ENCODE data around the gene DNASE2.

Gene DNASE2

DNA sequence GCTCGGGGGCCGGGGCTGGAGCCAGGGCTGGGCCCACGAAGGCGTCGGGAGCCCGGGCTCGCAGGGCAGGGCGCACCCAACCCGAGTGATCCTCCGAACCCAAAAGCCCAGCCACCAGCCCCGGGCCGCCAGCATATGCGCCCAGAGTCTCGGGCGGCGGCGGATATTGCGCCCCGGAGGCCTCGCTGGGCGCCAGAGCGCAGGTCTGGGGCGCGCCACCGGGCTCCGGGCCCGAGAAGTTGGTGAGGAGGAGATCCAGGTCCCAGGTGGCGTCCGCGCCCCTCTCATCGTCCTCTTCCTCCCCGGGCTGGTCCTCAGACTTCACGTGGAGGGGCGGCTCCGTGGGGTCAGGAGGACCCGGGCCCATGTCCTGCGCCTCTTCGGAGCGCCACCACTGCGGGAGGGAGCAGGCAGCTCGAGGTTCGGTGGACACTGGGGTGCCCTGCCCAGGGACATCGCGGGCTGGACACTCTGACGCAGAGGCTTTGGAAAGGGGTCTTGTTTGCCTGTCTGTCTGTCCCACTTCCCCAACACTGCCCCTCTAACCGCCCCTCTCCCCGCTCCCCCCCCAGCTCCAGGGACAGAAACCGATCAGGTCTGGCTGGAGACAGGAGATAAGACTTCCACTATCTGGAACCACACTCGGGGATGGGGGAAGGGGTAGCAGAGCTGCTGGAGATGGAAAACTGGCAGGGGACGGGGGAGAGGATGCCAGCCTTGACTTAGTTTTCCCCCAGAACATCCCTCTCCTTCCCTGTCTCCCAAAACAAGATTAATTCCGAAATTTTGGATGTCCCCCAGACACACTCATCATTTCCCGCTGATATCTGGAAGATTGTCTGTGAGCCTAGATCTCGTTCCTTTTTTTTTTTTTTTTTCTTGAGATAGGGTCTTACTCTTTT, 4.8 kb upstream of the DNASE2 start:
- no peak for DNase-seq

DNA sequence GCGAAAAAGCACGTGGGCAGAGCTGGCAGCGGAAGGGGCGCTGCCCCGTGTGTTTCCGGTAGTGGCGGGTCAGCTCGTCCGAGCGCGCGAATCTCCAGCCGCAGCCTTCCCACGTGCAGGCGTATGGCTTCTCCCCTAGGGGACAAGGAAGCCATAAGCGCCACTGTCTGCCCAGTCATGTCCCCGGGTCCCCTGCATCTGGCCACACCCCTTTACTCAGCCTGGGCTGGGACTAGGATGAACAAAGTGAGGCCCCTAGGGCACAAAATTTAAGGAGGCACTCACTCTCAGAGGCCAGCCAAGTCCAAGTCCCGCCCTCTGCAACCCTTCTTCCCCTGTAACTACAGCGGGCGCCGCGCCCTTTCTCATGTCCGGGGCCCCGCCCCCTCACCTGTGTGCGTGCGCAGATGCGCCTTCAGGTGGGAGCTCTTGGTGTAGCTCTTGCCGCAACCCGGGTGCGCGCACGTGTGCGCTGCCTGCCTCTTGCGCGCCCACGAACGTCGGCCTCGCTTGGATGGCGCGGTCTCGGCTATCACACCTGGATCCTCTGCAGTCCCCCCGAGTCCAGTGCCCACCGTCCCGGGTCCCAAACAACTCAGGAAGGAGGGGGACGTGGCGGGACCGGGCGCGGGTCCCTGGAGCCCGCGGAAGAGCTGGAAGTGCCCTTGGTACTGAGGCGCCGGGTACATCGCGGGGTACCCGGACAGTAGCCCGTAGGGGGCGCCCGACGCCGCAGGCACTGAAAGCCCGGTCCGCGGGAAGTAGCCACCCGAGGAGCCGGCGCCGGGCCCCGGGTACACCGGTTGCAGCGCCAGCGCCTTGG, 3.9 kb upstream of the DNASE2 start:
- peak; percentile 90 for DNase-seq

DNA sequence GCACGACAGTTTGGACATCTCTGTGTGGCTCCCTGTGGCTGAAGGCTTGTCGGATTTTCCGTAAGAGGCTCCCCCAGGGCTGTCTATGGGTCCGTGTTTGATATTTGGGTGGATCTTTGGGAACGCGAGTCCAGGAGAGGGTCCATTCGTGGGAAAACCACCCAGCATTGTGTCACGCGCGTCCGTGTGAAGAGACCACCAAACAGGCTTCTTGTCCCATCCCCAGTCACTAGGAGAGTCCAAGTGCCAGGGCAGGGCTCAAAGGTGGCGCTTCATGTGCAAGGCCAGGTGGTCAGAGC, 3.3 kb upstream of the DNASE2 start:
- no peak for DNase-seq

DNA sequence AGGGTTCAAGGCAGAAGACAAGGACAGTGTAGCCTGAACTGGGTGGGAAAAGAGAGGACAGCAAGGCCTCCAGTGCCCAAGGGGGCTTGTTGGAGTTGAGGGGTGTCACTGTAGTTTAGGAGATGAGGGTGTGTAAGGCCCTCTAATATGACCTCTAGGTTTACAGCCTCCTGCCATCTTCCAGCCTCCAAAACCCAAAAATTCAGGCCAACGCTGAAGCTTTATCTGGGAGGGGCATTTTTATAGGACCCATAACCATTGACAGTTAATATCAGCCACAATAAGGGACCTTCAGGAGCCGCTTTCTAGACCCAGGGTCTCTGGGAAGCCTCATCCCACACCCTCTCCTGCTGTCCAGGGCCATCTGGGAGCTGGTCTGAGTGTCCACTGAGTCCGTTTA, 3.0 kb upstream of the DNASE2 start:
- DNase-seq, result no peak

DNA sequence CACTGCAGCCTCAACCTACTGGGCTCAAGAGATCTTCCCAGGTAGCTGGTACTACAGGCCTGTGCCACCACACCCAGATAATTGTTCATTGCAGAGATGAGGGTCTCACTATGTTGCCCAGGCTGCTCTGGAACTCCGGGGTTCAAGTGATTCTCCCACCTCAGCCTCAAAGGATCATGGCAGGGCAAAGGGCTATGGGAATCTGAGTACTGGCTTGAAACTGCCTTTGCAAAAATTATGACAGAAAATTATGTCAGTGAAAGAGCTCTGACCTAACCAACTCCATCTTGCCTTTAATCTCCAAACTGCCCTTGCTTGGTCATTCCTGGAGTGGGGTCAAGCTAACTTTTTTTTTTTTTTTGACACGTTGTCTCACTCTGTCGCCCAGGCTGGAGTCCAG, 1.3 kb upstream of the DNASE2 start:
- no peak for DNase-seq

DNA sequence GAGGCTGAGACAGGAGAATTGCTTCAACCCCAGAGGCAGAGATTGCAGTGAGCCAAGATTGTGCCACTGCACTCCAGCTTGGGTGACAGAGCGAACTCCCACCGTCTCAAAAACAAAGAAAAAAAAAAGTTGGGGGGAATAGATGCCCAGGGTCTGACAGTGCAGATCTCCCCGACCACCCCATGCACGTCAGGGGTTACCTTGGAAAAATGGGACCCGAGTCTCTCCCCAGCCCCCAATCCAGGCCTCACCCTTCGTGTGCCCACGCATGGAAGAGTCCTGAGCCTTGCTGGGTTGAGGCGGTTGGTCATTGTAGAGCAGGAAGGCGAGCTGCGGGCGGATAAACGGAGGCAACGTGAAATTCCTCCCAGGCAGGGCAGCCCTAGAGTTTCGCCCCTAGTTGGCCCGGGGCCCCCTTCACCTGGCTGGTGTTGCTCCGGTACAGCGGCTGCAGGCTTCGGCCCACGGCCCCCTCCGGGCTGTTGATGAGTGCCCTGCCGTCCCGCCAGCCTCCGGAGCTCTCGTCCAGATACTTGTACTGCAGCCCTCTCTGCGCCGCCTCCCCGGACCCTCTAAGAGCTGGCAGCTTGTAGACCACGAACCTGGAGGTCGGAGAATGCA, 588 bp downstream of the DNASE2 start:
- no peak for DNase-seq

DNA sequence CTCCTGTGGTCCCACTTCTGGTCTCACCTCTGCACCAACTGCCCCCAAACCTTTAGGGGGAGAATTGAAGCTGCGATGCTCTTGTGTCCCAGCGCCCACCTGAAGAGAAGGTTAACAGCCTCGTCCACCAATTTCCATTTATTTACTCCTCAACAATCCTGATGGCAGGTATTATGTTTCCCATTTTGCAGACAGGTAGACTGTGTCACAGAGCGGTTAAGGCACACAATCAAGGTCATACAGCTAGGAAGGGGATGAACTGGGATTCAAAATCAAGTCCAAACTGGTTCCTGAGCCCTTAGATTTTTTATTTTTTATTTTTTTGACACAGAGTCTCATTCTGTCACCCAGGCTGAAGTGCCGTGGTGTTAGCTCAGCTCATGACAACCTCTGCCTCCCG, 6.2 kb downstream of the DNASE2 start:
- no peak for DNase-seq

DNA sequence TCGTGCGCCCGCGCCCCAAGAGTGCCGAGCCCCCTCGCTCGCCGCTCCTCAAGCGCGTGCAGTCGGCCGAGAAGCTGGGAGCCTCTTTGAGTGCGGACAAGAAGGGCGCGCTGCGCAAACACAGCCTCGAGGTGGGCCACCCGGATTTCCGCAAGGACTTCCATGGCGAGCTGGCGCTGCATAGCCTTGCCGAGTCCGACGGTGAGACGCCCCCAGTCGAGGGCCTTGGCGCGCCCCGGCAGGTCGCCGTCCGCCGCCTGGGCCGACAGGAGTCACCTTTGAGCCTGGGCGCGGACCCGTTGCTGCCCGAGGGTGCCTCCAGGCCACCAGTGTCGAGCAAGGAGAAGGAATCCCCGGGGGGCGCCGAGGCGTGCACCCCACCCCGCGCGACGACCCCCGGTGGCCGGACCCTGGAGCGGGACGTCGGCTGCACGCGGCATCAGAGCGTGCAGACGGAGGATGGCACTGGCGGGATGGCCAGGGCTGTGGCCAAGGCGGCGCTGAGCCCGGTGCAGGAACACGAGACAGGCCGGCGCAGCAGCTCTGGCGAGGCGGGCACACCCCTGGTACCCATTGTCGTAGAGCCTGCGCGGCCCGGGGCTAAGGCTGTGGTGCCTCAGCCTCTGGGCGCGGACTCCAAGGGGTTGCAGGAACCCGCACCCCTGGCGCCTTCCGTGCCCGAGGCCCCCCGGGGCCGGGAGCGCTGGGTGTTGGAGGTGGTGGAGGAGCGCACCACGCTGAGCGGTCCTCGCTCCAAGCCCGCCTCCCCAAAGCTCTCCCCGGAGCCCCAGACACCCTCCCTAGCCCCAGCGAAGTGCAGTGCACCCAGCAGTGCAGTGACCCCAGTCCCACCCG, 7.1 kb downstream of the DNASE2 start:
- DNase-seq, result no peak

DNA sequence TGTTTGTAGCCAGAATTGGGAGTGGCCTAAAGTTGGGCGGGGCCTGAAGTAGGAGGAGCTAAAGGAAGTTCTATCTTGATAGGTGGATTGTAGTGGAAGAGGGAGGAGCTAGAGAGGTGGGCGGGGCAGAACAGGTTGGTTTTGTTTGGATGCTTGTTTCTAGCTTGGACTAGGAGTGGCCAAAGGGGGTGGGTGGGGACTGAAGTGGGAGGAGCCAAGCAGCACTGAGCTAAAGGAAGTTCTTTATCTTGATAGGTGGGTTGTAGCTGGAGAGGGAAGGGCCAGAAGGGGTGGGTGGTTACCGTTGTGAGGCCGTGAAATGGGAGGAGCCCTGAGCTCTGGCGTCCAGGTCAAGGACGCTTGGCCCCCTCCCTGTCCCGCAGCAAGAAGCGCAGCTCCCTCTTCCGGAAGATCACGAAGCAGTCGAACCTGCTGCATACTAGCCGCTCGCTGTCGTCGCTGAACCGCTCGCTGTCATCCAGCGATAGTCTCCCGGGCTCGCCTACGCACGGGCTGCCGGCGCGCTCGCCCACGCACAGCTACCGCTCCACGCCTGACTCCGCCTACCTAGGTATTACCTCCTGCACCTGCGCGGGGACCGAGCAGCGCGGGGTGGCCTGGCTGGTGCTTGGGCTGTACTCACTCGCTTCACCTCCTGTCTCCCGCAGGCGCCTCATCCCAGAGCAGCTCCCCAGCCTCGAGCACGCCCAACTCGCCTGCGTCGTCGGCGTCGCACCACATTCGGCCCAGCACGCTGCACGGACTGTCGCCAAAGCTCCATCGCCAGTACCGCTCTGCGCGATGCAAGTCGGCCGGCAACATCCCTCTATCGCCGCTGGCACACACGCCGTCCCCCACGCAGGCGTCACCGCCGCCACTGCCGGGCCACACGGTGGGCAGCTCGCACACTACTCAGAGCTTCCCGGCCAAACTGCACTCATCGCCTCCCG, 8.0 kb downstream of the DNASE2 start:
- DNase-seq, result peak; percentile 15

DNA sequence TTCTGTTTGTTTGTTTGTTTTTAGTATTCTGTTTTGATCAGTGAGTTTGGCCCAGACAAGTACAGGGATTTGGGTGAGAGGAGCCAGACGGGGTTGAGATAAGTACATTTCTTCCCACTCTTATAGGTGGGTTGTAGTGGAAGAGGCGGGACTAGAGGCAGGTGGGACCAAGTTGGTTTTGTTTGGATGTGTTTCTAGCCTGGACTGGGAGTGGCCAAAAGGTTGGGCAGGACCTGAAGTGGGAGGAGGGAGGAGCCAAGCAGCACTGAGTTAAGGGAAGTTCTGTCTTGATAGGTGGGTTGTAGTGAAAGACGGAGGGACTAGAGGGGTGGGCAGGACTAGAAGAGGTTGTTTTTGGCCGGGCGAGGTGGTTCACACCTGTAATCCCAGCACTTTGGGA, 9.0 kb downstream of the DNASE2 start:
- no peak for DNase-seq

DNA sequence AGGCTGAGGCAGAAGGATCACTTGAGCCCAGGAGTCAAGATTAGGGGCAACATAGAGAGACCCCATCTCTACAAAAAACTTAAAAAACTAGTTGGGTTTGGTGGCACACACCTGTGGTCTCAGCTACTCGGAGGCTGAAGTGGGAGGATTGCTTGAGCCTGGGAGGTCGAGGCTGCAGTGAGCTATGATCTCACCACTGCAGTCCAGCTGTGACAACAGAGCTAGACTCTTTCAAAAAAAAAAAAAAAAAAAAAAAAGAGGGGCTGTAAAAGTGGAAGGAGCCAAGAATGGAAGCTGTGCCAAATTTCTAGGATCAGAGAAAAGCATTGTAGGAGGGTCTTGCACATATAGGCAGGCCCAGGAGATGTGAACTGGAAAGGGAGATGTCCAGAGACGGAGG, 9.6 kb downstream of the DNASE2 start:
- no peak for DNase-seq

DNA sequence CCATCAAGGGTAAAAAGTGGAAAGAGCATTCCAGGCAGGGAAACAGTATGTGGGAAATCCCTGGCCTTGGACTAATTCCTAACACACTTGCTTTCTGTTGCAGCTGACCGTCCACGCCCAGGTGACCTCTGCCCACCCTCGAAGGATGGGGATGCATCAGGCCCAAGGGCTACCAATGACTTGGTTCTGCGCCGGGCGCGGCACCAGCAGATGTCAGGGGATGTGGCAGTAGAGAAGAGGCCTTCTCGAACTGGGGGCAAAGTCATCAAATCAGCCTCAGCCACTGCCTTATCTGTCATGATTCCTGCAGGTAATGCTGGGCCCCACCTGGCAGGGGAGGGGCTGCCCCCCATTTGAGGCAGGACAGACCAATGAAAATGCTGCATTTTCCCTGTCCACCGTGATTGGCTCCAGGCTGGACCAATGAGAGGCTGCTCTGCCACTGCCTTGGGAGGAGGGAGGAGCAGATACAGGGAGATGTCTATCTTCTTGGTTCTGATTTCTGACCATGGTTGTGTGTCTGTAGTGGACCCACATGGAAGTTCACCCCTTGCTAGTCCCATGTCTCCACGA, 12.6 kb downstream of the DNASE2 start:
- no peak for DNase-seq

DNA sequence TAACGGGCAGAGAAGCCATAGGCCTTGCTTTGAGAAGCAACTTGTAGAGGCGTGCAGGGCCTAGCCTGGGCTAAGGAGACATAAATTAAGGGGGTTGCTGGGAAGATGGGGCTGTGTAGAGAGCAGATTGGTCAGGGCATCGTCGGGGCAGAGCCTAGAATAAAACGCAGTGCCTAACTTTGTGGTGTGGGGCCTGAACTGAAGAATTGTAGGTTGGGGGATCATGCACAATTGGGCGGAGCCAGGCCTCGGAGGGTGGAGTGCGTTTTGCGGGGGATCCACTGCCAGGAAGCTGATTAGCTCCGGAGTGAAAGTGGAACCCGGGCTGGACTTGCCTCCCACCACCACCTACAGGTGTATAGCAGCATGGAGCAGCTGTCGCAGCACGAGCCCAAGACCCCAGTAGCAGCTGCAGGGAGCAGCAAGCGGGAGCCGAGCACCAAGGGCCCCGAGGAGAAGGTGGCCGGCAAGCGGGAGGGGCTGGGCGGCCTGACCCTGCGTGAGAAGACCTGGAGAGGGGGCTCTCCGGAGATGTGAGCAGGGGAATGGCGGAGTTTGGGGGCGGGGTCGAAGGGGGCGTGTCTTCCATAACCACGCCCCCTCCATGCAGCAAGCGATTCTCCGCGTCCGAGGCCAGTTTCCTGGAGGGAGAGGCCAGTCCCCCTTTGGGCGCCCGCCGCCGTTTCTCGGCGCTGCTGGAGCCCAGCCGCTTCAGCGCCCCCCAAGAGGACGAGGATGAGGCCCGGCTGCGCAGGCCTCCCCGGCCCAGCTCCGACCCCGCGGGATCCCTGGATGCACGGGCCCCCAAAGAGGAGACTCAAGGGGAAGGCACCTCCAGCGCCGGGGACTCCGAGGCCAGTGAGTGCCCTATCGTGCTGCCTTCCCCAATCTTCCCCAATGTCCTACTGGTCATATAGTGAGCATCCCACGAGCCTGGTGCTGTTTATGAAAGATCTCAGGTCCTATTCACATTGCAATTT, 13.8 kb downstream of the DNASE2 start:
- DNase-seq, result peak; percentile 60

DNA sequence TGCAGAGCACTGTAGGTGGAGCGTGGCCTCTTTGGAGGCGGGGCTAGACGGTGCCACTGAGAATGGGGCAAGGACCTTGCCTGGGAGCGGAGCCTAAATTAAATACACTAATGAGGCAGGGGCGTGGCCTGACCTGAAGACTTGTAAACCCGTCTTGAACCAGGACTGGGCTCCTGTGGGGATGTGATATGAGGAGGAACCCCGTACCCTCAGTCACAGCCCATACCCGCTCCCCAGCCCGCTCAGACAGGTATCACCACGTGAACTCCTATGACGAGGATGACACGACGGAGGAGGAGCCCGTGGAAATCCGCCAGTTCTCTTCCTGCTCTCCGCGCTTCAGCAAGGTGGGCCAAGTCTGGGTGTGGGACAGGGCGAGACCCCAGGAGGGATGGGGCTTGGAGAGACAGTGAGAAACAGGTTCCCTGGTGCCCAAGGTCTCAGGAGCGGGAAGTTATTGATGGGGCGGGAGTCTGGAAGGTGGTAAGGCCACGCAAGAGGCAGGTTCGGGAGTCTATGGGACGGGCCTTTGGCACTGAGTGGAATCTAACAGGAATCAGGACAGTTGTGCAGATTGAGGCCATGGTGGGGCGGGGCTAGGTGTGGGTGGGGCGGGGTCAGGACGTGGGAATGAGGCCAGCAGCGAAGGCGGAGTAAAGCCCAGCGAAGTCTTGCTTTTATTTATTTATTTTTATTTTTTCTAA, 14.7 kb downstream of the DNASE2 start:
- DNase-seq, result no peak

DNA sequence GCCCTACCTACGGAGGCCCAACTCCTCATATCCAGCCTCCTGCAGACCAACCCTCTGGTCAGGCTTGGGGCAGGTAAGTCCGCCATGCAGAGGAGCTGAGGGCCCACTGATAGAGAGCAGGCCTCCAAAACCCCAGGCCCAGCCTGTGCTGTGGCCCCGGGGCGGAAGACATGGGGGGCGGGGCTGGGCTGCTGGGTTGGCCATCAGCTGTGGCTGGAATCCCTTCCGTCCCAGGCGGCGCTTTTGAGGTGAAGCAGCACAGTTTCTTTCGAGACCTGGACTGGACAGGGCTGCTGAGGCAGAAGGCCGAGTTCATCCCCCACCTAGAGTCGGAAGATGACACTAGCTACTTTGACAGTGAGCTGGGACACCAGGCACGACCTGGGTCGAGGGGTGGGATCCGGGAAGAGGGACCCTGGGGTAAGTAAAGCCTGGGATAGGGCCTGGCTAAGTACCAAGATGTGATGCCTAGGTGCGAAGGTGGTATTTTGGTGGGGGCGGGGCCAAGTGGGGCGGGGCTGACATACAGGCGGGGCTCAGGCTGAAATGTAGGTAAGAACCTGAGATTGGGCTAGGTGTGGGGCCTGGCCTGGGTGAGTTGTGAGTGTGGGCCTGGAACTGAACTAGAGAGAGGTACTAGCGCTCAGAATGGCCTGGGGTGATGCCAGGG, 15.4 kb downstream of the DNASE2 start:
- no peak for DNase-seq

DNA sequence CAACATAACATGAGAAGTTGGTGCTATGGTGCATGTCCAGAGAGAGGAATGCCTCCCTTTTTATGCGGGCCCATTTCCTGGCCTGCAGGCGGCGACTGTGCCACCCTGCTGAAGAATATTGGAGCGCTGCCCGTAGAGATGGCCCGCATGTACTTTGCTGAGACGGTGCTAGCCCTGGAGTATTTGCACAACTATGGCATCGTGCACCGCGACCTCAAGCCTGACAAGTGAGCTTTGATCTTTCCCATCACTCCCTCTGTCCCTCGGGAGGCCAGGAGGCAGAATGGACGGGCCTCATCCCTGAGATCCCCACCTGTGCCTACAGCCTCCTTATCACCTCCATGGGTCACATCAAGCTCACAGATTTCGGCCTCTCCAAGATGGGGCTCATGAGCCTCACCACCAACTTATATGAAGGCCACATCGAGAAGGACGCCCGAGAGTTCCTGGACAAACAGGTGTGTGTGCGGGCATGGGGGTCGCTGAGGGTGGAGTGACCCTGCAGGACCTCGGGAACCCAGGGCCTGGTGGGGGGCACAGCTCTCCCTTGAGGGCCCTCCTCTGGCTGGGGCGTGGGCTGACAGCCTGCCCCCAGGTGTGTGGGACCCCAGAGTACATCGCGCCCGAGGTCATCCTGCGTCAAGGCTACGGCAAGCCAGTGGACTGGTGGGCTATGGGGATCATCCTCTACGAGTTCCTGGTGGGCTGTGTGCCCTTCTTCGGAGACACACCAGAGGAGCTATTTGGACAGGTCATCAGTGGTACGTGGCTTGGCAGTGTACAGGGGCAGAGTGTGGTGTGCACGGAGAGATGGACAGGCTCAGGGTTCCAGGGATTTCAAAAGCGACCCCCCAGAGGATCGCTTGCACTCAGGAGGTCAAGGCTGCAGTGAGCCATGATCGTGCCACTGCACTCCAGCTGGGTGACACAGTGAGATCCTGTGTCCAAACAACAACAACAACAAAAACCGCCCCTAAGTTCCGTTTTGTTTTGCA, 16.2 kb downstream of the DNASE2 start:
- DNase-seq, result no peak

DNA sequence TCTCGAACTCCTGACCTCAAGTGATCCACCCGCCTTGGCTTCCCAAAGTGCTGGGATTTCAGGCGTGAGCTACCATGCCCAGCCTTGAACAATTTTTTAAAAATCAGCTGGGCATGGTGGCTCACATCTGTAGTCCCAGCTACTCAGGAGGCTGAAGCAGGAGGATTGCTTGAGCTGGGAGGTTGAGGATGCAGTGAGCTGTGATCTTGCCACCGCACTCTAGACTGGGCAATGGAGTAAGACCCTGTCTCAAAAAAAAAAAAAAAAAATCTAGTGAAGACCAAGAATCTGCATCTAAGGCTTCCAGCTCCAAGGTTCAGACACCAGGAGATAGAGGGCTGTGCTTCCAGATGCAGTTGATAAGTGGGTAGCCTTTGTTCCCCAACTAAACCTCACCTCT, 17.1 kb downstream of the DNASE2 start:
- no peak for DNase-seq

DNA sequence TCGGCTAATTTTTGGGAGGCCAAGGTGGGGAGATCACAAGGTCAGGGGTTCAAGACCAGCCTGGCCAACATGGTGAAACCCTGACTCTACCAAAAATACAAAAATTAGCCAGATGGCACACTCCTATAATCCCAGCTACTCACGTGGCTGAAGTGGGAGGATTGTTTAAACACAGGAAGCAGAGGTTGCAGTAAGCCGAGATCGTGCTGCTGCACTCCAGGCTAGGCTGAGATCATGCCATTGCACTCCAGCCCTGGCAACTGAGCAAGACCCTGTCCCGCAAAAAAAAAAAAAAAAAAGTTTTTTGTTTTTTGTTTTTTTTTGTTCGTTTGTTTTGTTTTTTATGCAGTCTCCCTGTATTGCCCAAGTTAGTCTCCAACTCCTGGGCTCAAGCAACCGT, 21.7 kb downstream of the DNASE2 start:
- DNase-seq, result no peak

Data from stimulated activated CD4-positive, alpha-beta T cell treated with anti-CD3 and anti-CD28 coated beads, Interleukin-12 subunit alpha, Interleukin-12 subunit beta, amount 100 ng/mL, for 4 hours (primary cell).